Activated T-cell treated with anti-CD3 and anti-CD28 coated beads, Interleukin-2, amount 50 U/mL, for 72 hours (primary cell): ENCODE data around the gene SSX7. TPM values are rescaled to one million over a fixed set of nuclear protein-coding genes. Genes with fewer than 3 reads are reported as not detected.

Source experiments
- total RNA-seq, 2 donors: library from RNA; stranded (reverse); gene quantifications; one replicate each; pipeline ENCODE4 v1.2.3, GENCODE V29; 2022

The SSX7 gene
- total RNA-seq, 2 donors from 2014 or later: not detected

Other genes with a start within 250 kb of the SSX7 start
- not detected for gene XAGE1A, start 159.1 kb downstream of the SSX7 start, total RNA-seq
- gene XAGE1B, start 137.8 kb downstream of the SSX7 start, total RNA-seq: not detected
- gene SSX2, start 52.3 kb upstream of the SSX7 start, total RNA-seq: not detected
- not detected for gene SSX2B, start 96.4 kb upstream of the SSX7 start, total RNA-seq
- not detected for gene SPANXN5, start 142.5 kb upstream of the SSX7 start, total RNA-seq
- not detected for gene XAGE5, start 156.4 kb upstream of the SSX7 start, total RNA-seq
- not detected for gene XAGE3, start 213.2 kb upstream of the SSX7 start, total RNA-seq
- 10 to 100 TPM; 14.6 to 20.3 TPM for gene FAM156B, start 242.4 kb upstream of the SSX7 start, total RNA-seq